ENCODE data around the gene CYTH4.

- no peak for TF ChIP-seq POLR2AphosphoS5 (IDR thresholded peaks at IDR 0.05; ENCODE audit: low read length)
- TF ChIP-seq BCL11A (IDR thresholded peaks at IDR 0.05; ENCODE audit: low read depth, low read length): no peak
These were observed 62.6 kb downstream of the CYTH4 start for GRCh38 chr22:37344735-37345449.

Measured in GM12878 (cell line).